KMS-11 (cell line): ENCODE measurements around the gene ZMYND11.
"Not testable (repeated sequence)": the region's sequence is repeated elsewhere in the genome, so short reads cannot be mapped to it uniquely, and the experiment has no call there.

ENCODE experiments used
- H2AFZ ChIP-seq: fragments of 200-600 bp; sonication (generic); 2 replicates; pipeline ENCODE4 v1.6.1; 2016; ENCODE audit warnings: antibody characterized with exemption, mixed run types, low read depth
- H3K27ac ChIP-seq: fragments of 200-600 bp; sonication (generic); 2 replicates; pipeline ENCODE4 v1.6.1; 2016; ENCODE audit warnings: mild to moderate bottlenecking, mixed run types
- H3K27me3 ChIP-seq: fragments of 200-600 bp; sonication (generic); 2 replicates; pipeline ENCODE4 v1.6.1; 2017; ENCODE audit warnings: mild to moderate bottlenecking, low read depth, mixed run types, moderate library complexity; ENCODE audit not compliant: insufficient read depth
- H3K36me3 ChIP-seq: fragments of 200-600 bp; sonication (generic); 2 replicates; pipeline ENCODE4 v1.6.1; 2017; ENCODE audit warnings: mild to moderate bottlenecking, mixed run types; ENCODE audit not compliant: insufficient read depth
- H3K4me1 ChIP-seq: fragments of 200-600 bp; sonication (generic); 2 replicates; pipeline ENCODE4 v1.6.1; 2016; ENCODE audit warnings: mild to moderate bottlenecking, low read depth, mixed run types; ENCODE audit not compliant: poor library complexity, severe bottlenecking
- H3K4me2 ChIP-seq: fragments of 200-600 bp; sonication (generic); 2 replicates; pipeline ENCODE4 v1.7.0; 2016; ENCODE audit warnings: mild to moderate bottlenecking, mixed run types
- H3K4me3 ChIP-seq: fragments of 200-600 bp; sonication (generic); IDR thresholded peaks from 2 replicates; pipeline ENCODE4 v1.6.1; 2017; ENCODE audit warnings: low read depth, low read length, mixed read lengths; ENCODE audit not compliant: insufficient read depth
- H3K79me2 ChIP-seq: fragments of 200-600 bp; sonication (generic); 2 replicates; pipeline ENCODE4 v1.6.1; 2016; ENCODE audit warnings: low read depth, mixed run types; ENCODE audit not compliant: insufficient read depth
- H3K9ac ChIP-seq: fragments of 200-600 bp; sonication (generic); 2 replicates; pipeline ENCODE4 v1.6.1; 2016; ENCODE audit warnings: mild to moderate bottlenecking, mixed run types
- H4K20me1 ChIP-seq: fragments of 200-600 bp; sonication (generic); 2 replicates; pipeline ENCODE4 v1.6.1; 2016; ENCODE audit warnings: mild to moderate bottlenecking, mixed run types; ENCODE audit not compliant: insufficient read depth
- CTCF ChIP-seq: fragments of 200-600 bp; sonication (generic); conservative IDR thresholded peaks from 2 replicates; pipeline ENCODE4 v1.6.1; 2017; ENCODE audit warnings: low read depth, mild to moderate bottlenecking, antibody characterized with exemption, low read length, moderate library complexity, mixed read lengths

ZMYND11 gene

GRCh38 chr10:248307-248706, 113.1 kb downstream of the ZMYND11 start:
- Histone ChIP-seq H3K79me2 (no peaks in the 10 kb centered on the region), H3K4me1 (no peaks in the 10 kb centered on the region), H3K4me2 (no peak overlapping the region), H3K27ac (no peak overlapping the region), H4K20me1 (no peaks in the 10 kb centered on the region), H3K36me3 (peaks cover 6% of the 10 kb centered on the region; the same call in 1 of the 2 replicates), H2AFZ (no peak overlapping the region), H3K4me3 (no peak overlapping the region), H3K27me3 (no peaks in the 10 kb centered on the region), H3K9ac (no peak overlapping the region)
- no peak for TF ChIP-seq CTCF

- TF ChIP-seq CTCF = no peak
- Histone ChIP-seq H4K20me1 (no peaks in the 10 kb centered on the region), H3K4me2 (no peak overlapping the region), H3K9ac (no peak overlapping the region), H3K4me3 (no peak overlapping the region), H3K36me3 (peaks cover 6% of the 10 kb centered on the region; the same call in 1 of the 2 replicates), H3K4me1 (no peaks in the 10 kb centered on the region), H3K27me3 (no peaks in the 10 kb centered on the region), H3K27ac (no peak overlapping the region), H2AFZ (no peak overlapping the region), H3K79me2 (no peaks in the 10 kb centered on the region)
These were observed 116.8 kb downstream of the ZMYND11 start for GRCh38 chr10:251982-252582.

- no peaks in the 10 kb centered on the region for H3K4me1 ChIP-seq
- H2AFZ ChIP-seq = no peak overlapping the region
- H3K4me3 ChIP-seq = no peak overlapping the region
These were observed 125.7 kb downstream of the ZMYND11 start for GRCh38 chr10:260819-261429.

GRCh38 chr10:264160-265073, 129.2 kb downstream of the ZMYND11 start:
- H3K36me3 ChIP-seq, H2AFZ ChIP-seq, H3K27ac ChIP-seq, H3K9ac ChIP-seq, H3K79me2 ChIP-seq, H3K4me3 ChIP-seq, H3K4me1 ChIP-seq, H4K20me1 ChIP-seq, H3K4me2 ChIP-seq, H3K27me3 ChIP-seq: not testable (repeated sequence)

More at GRCh38 chr10:260819-261429, 125.7 kb downstream of the ZMYND11 start:
- H3K27ac ChIP-seq = no peak overlapping the region
- H4K20me1 ChIP-seq = no peaks in the 10 kb centered on the region
- H3K27me3 ChIP-seq = no peaks in the 10 kb centered on the region
- H3K79me2 ChIP-seq = no peaks in the 10 kb centered on the region
- no peak overlapping the region for H3K4me2 ChIP-seq
- H3K9ac ChIP-seq = no peak overlapping the region
- TF ChIP-seq CTCF = no peak
- H3K36me3 ChIP-seq = no peaks in the 10 kb centered on the region

GRCh38 chr10:265074-265440, 129.8 kb downstream of the ZMYND11 start:
- not testable (repeated sequence) for H3K4me3 ChIP-seq, H3K4me2 ChIP-seq, H3K27ac ChIP-seq, H2AFZ ChIP-seq, H3K9ac ChIP-seq, H3K27me3 ChIP-seq, H3K4me1 ChIP-seq, H4K20me1 ChIP-seq, H3K79me2 ChIP-seq, H3K36me3 ChIP-seq

GRCh38 chr10:265816-266588, 130.7 kb downstream of the ZMYND11 start:
- not testable (repeated sequence) for H3K9ac ChIP-seq, H3K4me2 ChIP-seq, H4K20me1 ChIP-seq, H3K27me3 ChIP-seq, H3K4me1 ChIP-seq, H3K79me2 ChIP-seq, H2AFZ ChIP-seq, H3K27ac ChIP-seq, H3K4me3 ChIP-seq, H3K36me3 ChIP-seq
